Activated T-cell treated with anti-CD3 and anti-CD28 coated beads, Interleukin-2, amount 50 U/mL, for 24 hours (primary cell): Measurements from ENCODE around the gene GPR26.
"Not testable (repeated sequence)": the region's sequence is repeated elsewhere in the genome, so short reads cannot be mapped to it uniquely, and the experiment has no call there.

Source experiments
- DNase-seq: peaks from one replicate; pipeline ENCODE4 v3.0.0-alpha.2; 2020
- H3K27ac Mint-ChIP-seq: 2 replicates; pipeline ENCODE4 v1.8.0; 2020; ENCODE audit warnings: mild to moderate bottlenecking, mixed read lengths
- H3K27me3 Mint-ChIP-seq: 2 replicates; pipeline ENCODE4 v1.8.0; 2020; ENCODE audit warnings: mixed read lengths
- H3K36me3 Mint-ChIP-seq: 2 replicates; pipeline ENCODE4 v1.8.0; 2020; ENCODE audit warnings: low read depth, mixed read lengths
- H3K4me1 Mint-ChIP-seq: 2 replicates; pipeline ENCODE4 v1.8.0; 2020; ENCODE audit warnings: low read depth, mixed read lengths
- H3K4me3 Mint-ChIP-seq: 2 replicates; pipeline ENCODE4 v1.8.0; 2020; ENCODE audit warnings: mild to moderate bottlenecking, moderate library complexity, mixed read lengths
- H3K9me3 Mint-ChIP-seq: 2 replicates; pipeline ENCODE4 v1.8.0; 2020; ENCODE audit warnings: mixed read lengths

Gene GPR26

GRCh38 chr10:123715546-123715945 is 49.4 kb downstream of the GPR26 start:
- peaks cover 6% of the 10 kb centered on the region for H3K9me3 Mint-ChIP-seq
- H3K4me1 Mint-ChIP-seq, result no peaks in the 10 kb centered on the region
- H3K27ac Mint-ChIP-seq, result no peak overlapping the region
- no peak overlapping the region for H3K4me3 Mint-ChIP-seq
- no peaks in the 10 kb centered on the region for H3K36me3 Mint-ChIP-seq
- H3K27me3 Mint-ChIP-seq, result peaks cover 9% of the 10 kb centered on the region
- no peak for DNase-seq

DNA sequence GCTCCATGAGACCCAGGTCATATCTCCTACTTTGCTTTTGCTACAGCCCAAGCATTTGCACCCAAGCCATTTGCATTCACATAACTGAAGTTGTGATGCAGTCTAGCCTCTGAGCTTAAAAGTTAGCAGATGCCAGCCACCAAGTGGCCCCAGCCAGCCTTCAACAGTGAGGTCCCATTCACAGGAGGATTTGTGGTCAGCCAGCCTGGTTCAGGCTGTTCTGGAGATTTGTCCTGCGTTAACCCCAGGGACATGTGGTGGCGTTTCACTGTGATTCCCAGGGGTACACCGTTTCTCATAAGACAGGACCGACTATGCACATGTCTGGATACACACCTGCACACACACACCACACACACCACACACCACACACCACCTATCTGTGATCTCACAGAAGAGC is 51.2 kb downstream of the GPR26 start:
- H3K4me3 Mint-ChIP-seq, result no peak overlapping the region
- no peaks in the 10 kb centered on the region for H3K36me3 Mint-ChIP-seq
- peaks cover 9% of the 10 kb centered on the region for H3K27me3 Mint-ChIP-seq
- H3K4me1 Mint-ChIP-seq, result no peaks in the 10 kb centered on the region
- H3K27ac Mint-ChIP-seq, result no peak overlapping the region
- DNase-seq, result no peak
- peaks cover 6% of the 10 kb centered on the region for H3K9me3 Mint-ChIP-seq

- H3K9me3 Mint-ChIP-seq, result peaks cover 6% of the 10 kb centered on the region
- H3K27ac Mint-ChIP-seq, result no peak overlapping the region
- no peak for DNase-seq
- no peak overlapping the region for H3K4me3 Mint-ChIP-seq
- no peaks in the 10 kb centered on the region for H3K36me3 Mint-ChIP-seq
- H3K4me1 Mint-ChIP-seq, result no peaks in the 10 kb centered on the region
- H3K27me3 Mint-ChIP-seq, result peaks cover 9% of the 10 kb centered on the region
Measured at GRCh38 chr10:123718544-123719060, 52.4 kb downstream of the GPR26 start.

DNA sequence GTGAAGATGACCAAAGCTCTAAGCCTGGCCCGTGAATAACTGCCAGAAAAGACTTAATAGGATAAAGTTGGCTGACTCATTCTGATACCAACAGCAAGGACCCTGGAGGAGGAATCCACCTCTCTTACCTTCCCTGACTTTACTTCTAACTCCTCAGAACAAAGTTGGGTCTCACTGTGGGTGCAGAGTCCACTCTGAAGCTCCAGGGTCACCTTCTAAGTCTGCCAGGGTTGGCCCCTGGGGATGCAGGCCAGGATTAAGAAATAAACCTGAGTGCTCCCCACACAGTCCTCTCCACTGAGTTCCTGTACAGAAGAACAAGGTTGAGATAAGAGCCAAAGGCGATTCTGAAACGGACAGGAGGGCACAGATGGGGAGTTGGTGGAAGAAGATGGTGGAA is 54.4 kb downstream of the GPR26 start:
- Mint-ChIP-seq H3K27me3 (peaks cover 7% of the 10 kb centered on the region), H3K4me3 (no peak overlapping the region), H3K4me1 (no peaks in the 10 kb centered on the region), H3K36me3 (no peaks in the 10 kb centered on the region), H3K9me3 (peaks cover 4% of the 10 kb centered on the region), H3K27ac (no peak overlapping the region)
- no peak for DNase-seq

DNA sequence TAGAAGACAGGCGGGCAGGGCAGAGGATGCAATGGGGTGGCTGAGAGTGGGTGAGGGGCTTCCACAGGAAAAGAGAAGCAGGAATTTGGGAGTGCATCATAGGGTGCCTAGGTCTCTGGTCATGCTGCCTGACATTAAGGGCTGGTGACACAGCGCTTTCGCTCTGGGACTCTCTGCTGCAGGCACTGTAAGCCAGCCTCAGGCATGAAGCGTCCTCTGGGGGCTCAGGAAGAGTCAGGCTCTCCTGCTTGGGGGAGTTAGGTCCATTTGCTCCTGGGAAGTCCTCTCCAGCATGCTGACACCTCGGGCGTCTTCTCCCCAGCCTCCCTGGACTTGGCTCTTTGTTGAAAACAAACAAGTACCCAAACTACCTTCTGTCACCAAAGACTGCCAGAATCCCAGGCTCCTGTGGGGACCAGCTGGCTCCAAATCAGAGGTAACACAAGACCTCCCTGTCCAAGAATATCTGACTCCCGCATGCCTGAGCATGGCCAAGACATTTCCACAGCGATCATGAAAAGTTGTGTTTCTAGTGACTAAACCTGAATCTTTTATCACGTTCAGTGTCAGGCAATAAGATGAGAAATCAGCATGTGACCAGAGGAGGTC is 55.4 kb downstream of the GPR26 start:
- peaks cover 2% of the 10 kb centered on the region for H3K27me3 Mint-ChIP-seq
- H3K9me3 Mint-ChIP-seq, result no peaks in the 10 kb centered on the region
- H3K4me1 Mint-ChIP-seq, result no peaks in the 10 kb centered on the region
- H3K36me3 Mint-ChIP-seq, result no peaks in the 10 kb centered on the region
- DNase-seq, result no peak
- no peak overlapping the region for H3K27ac Mint-ChIP-seq
- no peak overlapping the region for H3K4me3 Mint-ChIP-seq

GRCh38 chr10:123722351-123722750 is 56.2 kb downstream of the GPR26 start:
- Mint-ChIP-seq H3K36me3 (no peaks in the 10 kb centered on the region), H3K9me3 (no peaks in the 10 kb centered on the region), H3K4me1 (no peaks in the 10 kb centered on the region), H3K27me3 (peaks cover 2% of the 10 kb centered on the region), H3K27ac (no peak overlapping the region), H3K4me3 (no peak overlapping the region)
- no peak for DNase-seq

DNA sequence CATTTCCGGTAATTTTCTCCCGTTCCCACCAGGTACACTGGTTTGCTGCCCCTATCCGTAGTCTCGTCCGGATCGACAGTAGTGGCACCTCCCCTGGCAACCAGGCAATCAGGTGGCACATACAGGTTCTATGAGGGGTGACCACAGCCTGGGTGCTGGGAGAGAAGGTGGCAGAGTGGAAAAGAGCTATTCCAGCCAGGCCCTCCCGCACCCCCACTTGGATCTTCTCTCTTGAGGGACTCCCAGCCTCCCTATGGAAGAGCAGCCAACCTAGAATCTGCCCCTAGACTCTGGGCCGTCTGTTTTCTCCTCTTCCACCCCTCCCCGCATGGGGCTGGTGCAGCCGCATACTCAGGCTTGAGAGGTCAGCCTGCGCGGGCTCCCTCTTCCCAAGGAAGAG is 58.6 kb downstream of the GPR26 start:
- DNase-seq, result no peak
- Mint-ChIP-seq H3K4me1 (no peaks in the 10 kb centered on the region), H3K27ac (no peak overlapping the region), H3K36me3 (no peaks in the 10 kb centered on the region), H3K27me3 (peaks cover 8% of the 10 kb centered on the region), H3K9me3 (no peaks in the 10 kb centered on the region), H3K4me3 (no peak overlapping the region)

GRCh38 chr10:123726381-123726780 is 60.2 kb downstream of the GPR26 start:
- DNase-seq, result no peak
- Mint-ChIP-seq H3K4me1 (no peaks in the 10 kb centered on the region), H3K9me3 (no peaks in the 10 kb centered on the region), H3K4me3 (no peak overlapping the region), H3K27me3 (peaks cover 8% of the 10 kb centered on the region), H3K27ac (no peak overlapping the region), H3K36me3 (no peaks in the 10 kb centered on the region)

- H3K27ac Mint-ChIP-seq, result no peak overlapping the region
- H3K4me3 Mint-ChIP-seq, result no peak overlapping the region
- H3K27me3 Mint-ChIP-seq, result peaks cover 8% of the 10 kb centered on the region
- DNase-seq, result no peak
- no peaks in the 10 kb centered on the region for H3K36me3 Mint-ChIP-seq
- no peaks in the 10 kb centered on the region for H3K9me3 Mint-ChIP-seq
- no peaks in the 10 kb centered on the region for H3K4me1 Mint-ChIP-seq
Measured at GRCh38 chr10:123726836-123727235, 60.7 kb downstream of the GPR26 start.

DNA sequence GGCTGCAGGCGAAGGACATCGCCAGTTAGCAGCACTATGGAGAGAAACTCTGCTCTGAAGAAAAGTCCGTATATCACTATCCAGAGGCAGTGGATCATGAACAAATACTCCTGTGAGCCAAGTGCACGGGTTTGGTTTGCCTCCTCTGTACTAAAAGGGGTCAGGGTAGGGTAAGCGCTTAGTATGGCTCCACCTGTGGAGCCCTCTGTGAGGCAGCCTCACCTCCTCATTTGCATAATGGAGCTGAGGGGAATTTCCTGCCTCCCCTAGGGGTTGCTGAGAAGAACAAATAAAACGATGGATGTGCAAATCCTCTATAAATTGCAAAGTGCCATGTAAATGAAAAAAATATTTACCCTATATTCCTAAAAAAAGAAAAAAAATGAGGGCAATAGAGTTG is 63.4 kb downstream of the GPR26 start:
- DNase-seq, result no peak
- Mint-ChIP-seq H3K4me1 (no peaks in the 10 kb centered on the region), H3K9me3 (no peaks in the 10 kb centered on the region), H3K27ac (no peak overlapping the region), H3K27me3 (peaks cover 8% of the 10 kb centered on the region), H3K4me3 (no peak overlapping the region), H3K36me3 (no peaks in the 10 kb centered on the region)

- not testable (repeated sequence) for H3K4me3 Mint-ChIP-seq
Measured at GRCh38 chr10:123736917-123737316, 70.8 kb downstream of the GPR26 start.

GRCh38 chr10:123741146-123741545 is 75.0 kb downstream of the GPR26 start:
- no peaks in the 10 kb centered on the region for H3K4me1 Mint-ChIP-seq
- peaks cover 5% of the 10 kb centered on the region for H3K9me3 Mint-ChIP-seq
- DNase-seq, result no peak
- H3K27ac Mint-ChIP-seq, result no peak overlapping the region
- no peaks in the 10 kb centered on the region for H3K27me3 Mint-ChIP-seq
- no peaks in the 10 kb centered on the region for H3K36me3 Mint-ChIP-seq
- H3K4me3 Mint-ChIP-seq, result no peak overlapping the region

More at GRCh38 chr10:123736917-123737316, 70.8 kb downstream of the GPR26 start:
- not testable (repeated sequence) for H3K27me3 Mint-ChIP-seq, H3K27ac Mint-ChIP-seq, DNase-seq, H3K9me3 Mint-ChIP-seq, H3K36me3 Mint-ChIP-seq, H3K4me1 Mint-ChIP-seq

GRCh38 chr10:123741711-123742110 is 75.6 kb downstream of the GPR26 start:
- Mint-ChIP-seq H3K9me3 (peaks cover 5% of the 10 kb centered on the region), H3K36me3 (no peaks in the 10 kb centered on the region), H3K4me3 (no peak overlapping the region), H3K4me1 (no peaks in the 10 kb centered on the region), H3K27ac (no peak overlapping the region), H3K27me3 (no peaks in the 10 kb centered on the region)
- DNase-seq, result no peak

GRCh38 chr10:123742751-123743440 is 76.7 kb downstream of the GPR26 start:
- no peaks in the 10 kb centered on the region for H3K27me3 Mint-ChIP-seq
- peaks cover 1% of the 10 kb centered on the region for H3K9me3 Mint-ChIP-seq
- H3K36me3 Mint-ChIP-seq, result no peaks in the 10 kb centered on the region
- no peak overlapping the region for H3K4me3 Mint-ChIP-seq
- H3K4me1 Mint-ChIP-seq, result no peaks in the 10 kb centered on the region
- no peak overlapping the region for H3K27ac Mint-ChIP-seq
- DNase-seq, result no peak

- Mint-ChIP-seq H3K4me1 (no peaks in the 10 kb centered on the region), H3K27ac (no peak overlapping the region), H3K9me3 (no peaks in the 10 kb centered on the region), H3K36me3 (no peaks in the 10 kb centered on the region), H3K27me3 (no peaks in the 10 kb centered on the region), H3K4me3 (no peak overlapping the region)
- DNase-seq, result no peak
Measured at GRCh38 chr10:123743441-123744223, 77.5 kb downstream of the GPR26 start.
